Erythroblast (primary cell): ENCODE measurements around the gene SRGAP1.

Experiments used
- GATA1 ChIP-seq: IDR thresholded peaks from 2 replicates; pipeline ENCODE4 v1.6.1; 2011; ENCODE audit warnings: low read depth, mild to moderate bottlenecking, control low read depth, low read length, moderate library complexity
- POLR2A ChIP-seq: IDR thresholded peaks from 2 replicates; pipeline ENCODE4 v1.6.1; 2011; ENCODE audit warnings: mild to moderate bottlenecking, low read length

- no peak for TF ChIP-seq POLR2A
- no peak for TF ChIP-seq GATA1
These were observed 144.9 kb downstream of the SRGAP1 start for GRCh38 chr12:63989301-63989845.
